Thyroid gland (tissue), 4 donors: Measurements from ENCODE around the gene PAFAH1B2.

Experiments
- POLR2A ChIP-seq, 2 donors: fragments of 450-650 bp; IDR thresholded peaks; one replicate each; pipeline ENCODE4 v1.6.1; 2017; ENCODE audit warnings: antibody characterized with exemption in 2 of 2, mild to moderate bottlenecking in 2 of 2, moderate library complexity in 1 of 2
- TF ChIP-seq, protein P1 (sequence below), 6 experiments: fragments of 200-600 bp in 3 of 6; fragments of 450-650 bp in 3 of 6; sonication (generic) in 3 of 6; IDR thresholded peaks; one replicate each; pipeline ENCODE4 v1.5.1; 2016 to 2019; ENCODE audit warnings: antibody characterized with exemption in 6 of 6, mild to moderate bottlenecking in 2 of 6, inconsistent platforms in 1 of 6, moderate library complexity in 1 of 6

- no peak for TF ChIP-seq POLR2A (IDR thresholded peaks at IDR 0.05)
- TF ChIP-seq, protein P1, sequence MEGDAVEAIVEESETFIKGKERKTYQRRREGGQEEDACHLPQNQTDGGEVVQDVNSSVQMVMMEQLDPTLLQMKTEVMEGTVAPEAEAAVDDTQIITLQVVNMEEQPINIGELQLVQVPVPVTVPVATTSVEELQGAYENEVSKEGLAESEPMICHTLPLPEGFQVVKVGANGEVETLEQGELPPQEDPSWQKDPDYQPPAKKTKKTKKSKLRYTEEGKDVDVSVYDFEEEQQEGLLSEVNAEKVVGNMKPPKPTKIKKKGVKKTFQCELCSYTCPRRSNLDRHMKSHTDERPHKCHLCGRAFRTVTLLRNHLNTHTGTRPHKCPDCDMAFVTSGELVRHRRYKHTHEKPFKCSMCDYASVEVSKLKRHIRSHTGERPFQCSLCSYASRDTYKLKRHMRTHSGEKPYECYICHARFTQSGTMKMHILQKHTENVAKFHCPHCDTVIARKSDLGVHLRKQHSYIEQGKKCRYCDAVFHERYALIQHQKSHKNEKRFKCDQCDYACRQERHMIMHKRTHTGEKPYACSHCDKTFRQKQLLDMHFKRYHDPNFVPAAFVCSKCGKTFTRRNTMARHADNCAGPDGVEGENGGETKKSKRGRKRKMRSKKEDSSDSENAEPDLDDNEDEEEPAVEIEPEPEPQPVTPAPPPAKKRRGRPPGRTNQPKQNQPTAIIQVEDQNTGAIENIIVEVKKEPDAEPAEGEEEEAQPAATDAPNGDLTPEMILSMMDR (IDR thresholded peaks at IDR 0.05) = no peak
These were observed 47.7 kb upstream of the PAFAH1B2 start for GRCh38 chr11:117096201-117096991.
